Measurements from ENCODE around the gene UNC13A.

DNA sequence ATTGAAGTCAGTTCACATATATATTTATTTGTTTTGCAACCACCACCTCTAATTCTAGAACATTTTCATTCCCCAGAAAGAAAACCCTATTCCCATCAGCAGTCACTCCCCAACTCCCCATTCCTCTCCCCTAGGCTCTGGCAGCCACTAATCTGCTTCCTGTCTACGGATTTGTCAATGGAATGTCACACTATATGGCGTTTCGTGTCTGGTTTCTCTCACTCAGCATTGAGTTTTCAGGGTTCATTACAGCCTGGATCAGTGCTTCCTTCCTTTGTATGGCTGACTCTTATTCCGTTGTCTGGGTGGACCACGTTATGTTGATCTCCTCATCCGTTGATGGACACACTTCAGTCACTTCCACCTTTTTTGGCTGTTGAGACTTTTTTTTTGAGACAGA lies 123.4 kb downstream of the UNC13A start:
- TF ChIP-seq, protein P1, sequence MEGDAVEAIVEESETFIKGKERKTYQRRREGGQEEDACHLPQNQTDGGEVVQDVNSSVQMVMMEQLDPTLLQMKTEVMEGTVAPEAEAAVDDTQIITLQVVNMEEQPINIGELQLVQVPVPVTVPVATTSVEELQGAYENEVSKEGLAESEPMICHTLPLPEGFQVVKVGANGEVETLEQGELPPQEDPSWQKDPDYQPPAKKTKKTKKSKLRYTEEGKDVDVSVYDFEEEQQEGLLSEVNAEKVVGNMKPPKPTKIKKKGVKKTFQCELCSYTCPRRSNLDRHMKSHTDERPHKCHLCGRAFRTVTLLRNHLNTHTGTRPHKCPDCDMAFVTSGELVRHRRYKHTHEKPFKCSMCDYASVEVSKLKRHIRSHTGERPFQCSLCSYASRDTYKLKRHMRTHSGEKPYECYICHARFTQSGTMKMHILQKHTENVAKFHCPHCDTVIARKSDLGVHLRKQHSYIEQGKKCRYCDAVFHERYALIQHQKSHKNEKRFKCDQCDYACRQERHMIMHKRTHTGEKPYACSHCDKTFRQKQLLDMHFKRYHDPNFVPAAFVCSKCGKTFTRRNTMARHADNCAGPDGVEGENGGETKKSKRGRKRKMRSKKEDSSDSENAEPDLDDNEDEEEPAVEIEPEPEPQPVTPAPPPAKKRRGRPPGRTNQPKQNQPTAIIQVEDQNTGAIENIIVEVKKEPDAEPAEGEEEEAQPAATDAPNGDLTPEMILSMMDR (conservative IDR thresholded peaks at IDR 0.05): no peak
- TF ChIP-seq ZFX (IDR thresholded peaks at IDR 0.05): no peak
